GM19328 (cell line): ENCODE results near the gene OPCML.

Experiments
- ATAC-seq: cut with Tn5 transposase; IDR thresholded peaks from one replicate; pipeline ENCODE4 v1.9.1; 2021; ENCODE audit warnings: mild to moderate bottlenecking, moderate library complexity; ENCODE audit not compliant: unreplicated experiment

Gene OPCML

DNA sequence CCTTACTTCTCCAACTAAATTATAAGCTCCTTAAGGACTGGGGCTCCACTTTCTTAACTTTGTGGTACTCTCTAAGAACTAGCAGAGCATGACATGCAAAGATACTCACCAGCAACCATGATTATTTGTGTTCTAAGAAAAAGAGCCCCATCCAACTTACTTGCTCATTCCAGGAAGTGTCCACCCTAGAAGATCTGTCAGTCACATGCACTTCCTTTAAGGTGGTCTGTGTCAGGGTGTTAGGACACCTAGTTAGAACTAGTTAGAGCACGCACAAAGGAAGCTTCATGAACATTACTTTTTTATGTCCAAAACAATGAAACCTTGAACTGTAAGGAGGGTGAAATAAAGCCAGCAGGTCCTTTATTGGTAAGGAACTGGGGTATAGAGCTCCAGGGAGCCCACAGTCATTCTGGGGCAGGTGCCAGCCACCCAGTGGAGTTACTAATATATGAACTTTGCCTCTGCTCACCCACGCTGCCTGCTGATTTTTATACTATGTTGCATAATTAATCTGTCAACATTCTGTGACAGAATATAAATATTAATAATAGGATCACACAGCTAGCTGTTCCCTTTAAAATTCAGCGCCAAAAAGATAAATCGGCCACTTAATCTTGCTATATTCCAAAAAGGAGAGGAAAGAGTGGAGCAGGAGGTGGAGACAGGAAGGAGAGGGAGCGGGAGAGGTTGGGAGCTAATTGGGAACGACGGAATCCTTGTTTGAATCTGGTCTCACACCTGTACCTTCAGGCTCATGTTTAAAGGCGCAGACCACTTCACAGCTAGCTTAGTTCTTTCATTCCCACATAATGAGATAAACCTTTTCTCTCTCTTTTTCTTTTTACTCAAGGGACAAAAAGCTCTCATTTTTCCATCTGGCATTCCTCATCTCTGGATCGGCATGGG, 755.0 kb downstream of the OPCML start:
- no peak for ATAC-seq

DNA sequence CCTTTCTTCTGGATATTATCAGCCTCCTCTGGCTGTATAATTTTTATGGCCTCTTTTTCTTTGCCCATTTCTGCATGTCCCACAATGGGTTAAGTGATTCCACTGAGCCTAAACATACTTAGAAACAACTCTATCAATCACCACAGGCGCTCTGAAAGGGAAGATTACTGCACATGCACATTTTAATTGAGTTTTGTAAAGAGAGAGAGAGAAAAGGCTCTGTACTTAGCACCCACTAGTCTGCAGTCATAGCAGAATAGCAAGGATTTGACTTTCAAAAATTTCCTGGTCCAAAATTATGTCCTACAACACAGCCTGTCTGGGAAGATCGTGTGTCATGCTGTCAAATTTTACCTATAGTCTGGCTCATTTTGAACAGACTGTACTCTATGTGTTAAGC, 758.5 kb downstream of the OPCML start:
- ATAC-seq: no peak

DNA sequence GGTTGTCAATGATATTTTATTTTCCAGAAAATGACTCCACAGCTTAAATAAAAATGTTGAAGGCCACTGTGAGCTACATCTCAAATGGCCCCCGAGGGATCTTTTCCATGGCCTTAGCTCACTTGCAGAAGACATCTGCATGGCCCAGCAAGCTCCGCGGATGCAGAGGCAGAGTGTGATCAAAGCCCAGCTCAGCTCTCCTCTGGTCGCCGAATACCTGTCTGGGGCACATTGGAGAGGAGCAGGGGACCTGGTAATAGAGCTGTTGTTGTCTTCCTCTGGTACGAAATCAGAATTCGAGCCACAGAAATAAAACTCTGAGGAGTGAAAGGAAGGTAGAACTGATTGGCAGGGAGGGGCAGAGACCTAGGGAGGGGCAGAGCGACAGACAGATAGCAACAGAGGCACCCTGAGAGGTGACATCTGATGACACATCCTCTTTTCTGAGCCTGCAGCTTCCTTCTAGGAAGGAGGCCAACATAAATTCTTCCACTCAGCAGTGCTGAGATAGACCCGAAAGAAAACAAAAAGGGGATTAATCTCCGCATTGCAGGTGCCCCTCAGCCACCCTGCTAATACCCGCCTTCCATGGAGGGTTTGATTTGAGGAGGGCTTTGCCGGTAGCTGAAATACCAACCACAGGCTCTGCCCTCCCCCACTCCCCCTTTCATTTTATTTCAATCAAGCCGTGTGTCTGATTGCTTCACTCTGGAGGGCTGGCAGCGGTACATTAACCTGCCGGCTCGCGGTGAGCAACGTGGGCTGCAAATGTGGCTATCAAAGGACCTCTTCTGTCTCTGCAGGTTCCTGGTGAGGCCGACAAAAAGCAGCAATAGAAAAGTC, 759.4 kb downstream of the OPCML start:
- ATAC-seq: no peak

DNA sequence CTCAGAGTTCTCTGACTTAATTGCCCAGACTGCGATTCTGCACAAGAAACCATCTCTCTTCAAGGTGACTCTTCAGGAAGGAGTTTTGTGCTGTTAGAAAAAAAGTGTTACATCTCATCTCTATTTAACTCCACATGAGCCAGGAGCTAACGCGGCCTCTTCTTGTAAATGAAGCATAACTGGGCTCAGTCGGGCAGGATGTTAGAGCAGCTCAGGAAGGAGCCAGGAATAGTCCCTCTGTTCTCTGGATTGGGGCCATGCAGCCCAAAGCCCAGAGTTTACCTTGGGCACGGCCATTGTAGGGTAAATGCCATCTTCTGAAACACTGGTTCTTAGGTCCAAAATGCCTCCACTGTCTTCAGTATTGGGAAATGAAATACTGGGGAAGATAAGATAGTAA, 760.6 kb downstream of the OPCML start:
- ATAC-seq: no peak

DNA sequence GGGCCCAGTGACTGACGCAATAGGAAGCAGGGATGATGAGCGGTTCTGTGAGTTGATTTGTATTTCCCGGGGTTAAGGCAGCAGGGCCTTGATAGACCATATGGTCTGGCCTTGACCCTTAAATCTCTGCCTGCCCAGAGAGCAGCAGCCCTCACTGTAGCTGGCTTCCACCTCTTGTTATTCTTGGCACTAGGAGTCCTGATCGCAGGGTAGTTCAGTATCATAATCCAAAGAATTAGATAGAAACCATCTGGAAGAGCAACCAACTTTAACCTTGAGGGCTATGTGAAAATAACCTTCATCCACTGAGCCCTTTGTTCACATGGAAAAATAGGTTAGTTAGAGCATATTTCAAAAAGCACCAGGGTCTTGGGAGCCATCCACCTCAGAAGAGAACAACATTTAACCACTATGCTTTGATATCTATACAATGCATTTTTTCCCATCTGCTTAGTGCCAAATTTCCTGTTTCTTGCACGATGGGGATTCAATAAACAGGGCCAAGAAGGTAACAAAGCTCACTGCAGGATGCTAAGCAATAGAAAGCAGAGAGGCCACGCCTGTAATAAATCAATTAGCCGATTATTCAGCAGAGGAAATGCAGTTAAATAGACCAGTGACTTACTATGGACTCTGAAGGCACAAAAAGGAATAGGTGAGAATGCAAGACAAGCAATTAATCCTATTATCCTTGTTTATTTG, 761.3 kb downstream of the OPCML start:
- no peak for ATAC-seq

DNA sequence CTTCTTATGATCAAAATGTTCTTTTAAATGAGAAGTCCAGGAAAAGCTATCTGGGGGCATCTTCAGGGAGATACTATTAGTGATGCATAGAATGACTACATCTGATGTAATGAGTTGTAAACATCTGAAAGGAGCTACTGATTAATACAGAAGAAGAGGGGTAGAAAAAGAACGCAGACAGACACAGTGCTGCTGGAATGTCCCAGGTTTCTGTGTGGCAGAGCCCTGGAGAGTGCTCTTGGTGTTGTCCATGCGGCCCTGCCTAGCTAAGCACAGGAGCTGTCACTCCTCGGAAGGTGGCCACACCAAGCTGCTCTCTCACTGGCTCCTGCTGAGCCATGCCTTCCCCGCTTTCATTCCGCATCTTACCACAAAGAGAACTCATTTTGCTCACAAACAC, 768.8 kb downstream of the OPCML start:
- ATAC-seq: no peak

DNA sequence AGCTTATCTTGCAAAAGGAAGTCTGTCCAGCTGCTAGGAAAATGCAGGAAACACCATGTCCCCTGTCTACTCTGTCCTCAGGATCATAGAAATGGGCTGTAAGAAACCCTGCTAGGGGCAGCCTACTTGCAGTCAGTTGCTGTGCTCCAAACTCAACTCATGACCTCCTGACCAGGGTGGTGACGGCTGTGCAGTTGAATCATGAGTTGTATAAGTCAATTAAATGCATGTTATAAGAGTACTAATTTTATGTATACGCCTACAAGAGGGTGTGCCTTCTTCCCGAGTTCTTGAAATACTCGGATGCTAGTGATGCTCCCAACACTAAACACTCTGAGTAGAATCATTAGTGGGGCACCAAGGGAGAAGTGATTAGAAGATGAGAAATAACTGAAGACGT, 776.4 kb downstream of the OPCML start:
- no peak for ATAC-seq

DNA sequence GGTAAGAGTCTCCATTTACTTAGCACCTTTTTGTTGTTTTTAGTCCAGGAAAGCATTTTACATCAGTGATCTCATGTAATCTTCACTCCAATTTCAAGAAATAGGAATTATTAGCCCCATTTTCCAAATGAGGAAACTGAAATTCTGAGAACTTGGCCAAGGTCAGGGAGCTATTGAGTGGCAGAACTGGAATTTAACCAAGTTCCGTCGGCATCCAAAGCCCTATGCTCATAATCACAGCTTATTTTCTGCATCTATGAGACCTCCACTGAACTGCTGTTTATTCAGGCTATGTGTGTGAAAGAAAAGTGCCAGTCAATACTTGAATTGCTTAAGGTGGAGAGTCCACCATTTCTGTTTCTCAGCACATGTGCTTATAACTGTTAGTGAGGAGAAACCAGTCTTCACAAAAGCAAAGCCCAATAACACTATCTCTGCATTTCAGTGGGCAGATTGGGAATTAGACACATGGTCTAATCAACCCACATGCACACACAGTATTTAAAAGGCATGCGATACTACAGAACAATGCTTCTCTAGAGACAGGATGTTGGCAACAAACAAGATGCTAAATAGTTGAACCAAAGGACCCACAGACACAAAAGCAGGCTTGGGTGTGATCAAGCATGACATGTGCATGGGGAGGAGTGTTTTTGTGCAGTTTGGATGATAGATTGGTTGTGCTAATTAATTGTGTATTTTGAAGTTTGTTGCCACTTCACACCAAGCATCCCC, 780.6 kb downstream of the OPCML start:
- no peak for ATAC-seq

DNA sequence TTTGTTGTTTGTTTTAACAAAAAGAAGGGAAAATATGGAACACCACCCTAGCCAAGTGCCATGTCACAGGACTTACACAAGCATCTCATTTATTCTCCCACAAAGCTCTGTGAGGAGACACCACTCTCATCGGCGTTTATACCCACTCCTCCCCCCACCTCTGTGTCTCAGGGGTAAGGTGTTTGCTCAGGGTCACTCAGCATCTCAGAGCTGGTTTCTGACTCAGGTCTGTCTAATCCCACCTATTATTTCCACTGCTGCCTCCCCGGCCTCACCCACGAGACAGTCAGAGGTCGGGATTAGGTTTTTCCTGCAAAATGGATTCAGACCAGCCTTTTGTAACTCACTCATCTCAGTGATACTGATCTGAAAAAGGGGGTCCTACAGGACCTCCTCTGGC, 786.0 kb downstream of the OPCML start:
- no peak for ATAC-seq

DNA sequence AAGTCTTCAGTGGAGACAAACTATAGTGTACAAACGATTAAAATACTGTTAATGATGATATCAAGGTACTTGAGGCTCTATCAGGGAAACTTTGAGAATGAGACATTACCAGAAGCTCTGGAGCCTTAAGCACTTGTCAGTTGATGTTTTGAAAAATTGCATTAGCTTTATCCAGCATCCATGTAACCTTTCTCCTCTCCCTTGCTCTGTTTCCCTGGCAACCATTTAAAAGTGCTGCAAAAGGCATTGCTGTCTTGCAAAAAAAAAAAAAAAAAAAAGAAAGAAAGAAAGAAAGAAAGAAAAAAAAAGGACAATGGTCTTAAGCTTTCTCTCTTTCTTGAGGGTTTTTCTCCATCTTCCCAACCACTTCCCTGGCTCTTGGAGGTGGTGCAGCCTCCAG, 787.0 kb downstream of the OPCML start:
- ATAC-seq: no peak

DNA sequence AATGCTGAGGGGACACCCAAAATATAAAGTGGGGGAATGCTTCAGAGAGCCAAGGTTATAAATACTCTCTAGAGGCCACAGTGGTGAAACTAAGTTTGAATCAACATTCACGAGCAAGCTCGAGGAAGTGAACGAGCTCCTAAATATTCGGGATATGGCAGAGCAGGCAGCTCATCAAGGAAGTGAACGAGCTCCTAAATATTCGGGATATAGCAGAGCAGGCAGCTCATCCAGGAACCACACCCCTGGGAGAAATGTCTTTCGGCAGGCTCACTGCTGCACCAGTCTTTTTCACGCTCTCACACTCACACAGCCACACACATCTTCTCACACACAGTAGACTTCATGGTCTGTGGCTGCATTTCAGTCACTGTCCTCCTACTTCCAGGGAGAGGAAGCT, 787.5 kb downstream of the OPCML start:
- no peak for ATAC-seq

DNA sequence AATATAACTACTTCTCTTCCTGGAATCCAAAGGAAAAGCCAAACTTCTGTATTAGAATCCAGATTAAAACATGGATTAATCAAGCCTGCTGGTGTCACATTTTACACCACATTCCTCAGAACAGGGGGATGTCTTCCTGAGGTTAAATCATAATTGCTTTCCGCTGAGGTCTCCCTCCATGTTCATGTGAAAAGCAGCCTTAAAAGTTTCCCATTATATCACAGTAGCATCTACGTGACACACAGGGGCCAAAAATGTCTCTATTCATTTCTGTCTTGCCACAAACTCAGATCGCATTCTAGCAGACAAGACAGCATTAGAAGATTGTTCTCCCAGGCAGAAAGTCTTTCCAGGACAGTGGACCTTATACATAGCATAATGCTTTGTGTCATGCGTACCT, 788.7 kb downstream of the OPCML start:
- no peak for ATAC-seq

DNA sequence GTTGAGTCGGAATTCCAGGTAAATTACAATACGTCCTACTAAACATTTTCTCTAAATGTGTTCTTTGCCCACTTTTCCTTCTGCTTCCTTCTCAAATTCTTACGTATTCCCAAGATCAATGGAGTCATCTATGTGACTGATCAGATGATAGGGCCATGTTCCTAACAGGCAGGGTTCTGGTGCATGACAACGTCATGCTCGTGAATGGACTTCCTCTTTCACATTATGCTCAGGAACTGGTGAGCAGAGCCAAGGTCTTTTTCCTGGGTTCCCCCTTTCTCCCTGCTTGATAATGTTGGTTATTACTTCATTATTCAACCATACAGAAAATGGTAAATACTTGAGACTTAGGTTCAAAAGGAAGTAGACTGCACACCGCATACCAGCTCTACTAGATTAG, 789.4 kb downstream of the OPCML start:
- ATAC-seq: no peak

DNA sequence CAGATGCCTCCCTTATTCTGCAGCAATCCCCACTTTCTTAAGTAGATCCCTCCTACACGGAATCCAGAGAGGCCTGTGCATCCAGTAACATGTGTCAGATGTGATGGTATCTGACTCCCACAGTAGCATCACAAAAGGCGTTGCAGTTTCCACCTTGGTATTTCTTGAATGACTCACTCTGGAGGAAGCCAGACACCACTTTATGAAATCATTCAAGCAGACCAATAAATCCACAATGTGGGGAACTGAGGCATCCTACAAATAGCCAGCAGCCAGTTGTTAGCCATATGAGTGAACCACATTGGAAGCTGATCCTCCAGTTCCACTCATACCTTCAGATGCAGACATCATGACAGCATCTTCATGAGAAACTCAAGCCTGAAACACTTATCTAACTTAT, 798.1 kb downstream of the OPCML start:
- no peak for ATAC-seq

DNA sequence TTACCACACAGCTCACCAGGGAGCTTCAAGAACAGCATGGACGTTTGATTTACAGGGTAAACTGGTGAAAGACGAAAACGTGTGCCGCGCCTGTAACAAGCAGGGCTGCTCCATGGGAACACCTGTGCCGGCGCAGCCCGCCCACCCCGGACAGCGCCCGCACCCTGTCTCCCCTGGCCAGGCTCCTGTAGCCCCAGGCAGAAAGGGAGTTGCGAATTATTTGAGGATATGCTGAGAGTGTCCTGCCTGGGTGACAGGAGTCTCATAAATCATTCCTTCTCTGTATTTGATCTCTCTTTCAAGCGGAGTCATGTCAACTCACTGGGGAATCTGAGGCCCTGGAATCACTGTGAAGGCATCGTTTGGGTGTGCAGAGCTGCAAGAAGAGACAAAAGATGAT, 804.3 kb downstream of the OPCML start:
- ATAC-seq: no peak

DNA sequence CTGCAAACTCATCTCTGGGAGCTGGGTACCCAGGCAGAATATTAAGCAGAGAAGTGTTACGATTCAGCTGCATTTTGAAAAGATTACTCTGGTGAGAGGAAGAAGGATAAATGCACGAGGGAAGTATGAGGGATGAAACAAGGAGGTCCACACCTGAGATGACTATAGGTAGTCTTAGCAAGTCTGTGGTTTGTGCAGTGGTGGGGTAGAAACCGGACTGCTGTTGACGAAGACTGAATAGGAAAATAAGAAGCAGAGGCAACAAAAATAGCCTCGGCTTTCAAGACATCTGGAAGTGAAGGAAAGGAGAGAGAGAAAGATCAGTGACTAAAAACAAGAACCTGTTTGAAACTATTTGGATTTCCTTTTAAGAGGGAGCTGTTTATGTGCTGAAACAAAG, 810.8 kb downstream of the OPCML start:
- no peak for ATAC-seq

DNA sequence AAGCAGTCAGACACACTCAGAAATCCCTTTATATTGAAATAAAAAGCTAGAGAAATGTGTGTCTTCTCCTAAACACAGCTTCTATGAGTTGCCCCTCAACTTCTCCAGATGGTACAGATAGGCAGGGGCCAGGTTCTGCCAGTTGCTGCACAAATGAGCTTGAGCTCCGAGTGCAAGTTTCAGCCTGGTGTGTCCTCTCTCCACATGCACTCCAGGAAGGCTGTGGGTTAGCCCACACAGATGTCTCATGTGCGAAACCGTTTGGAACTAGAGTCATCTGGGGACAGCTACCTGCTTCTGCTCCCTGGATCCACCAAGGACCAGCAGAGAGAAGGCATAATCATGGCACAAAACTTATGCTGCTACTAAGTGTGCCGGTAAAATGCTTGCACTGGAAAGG, 812.6 kb downstream of the OPCML start:
- ATAC-seq: no peak

DNA sequence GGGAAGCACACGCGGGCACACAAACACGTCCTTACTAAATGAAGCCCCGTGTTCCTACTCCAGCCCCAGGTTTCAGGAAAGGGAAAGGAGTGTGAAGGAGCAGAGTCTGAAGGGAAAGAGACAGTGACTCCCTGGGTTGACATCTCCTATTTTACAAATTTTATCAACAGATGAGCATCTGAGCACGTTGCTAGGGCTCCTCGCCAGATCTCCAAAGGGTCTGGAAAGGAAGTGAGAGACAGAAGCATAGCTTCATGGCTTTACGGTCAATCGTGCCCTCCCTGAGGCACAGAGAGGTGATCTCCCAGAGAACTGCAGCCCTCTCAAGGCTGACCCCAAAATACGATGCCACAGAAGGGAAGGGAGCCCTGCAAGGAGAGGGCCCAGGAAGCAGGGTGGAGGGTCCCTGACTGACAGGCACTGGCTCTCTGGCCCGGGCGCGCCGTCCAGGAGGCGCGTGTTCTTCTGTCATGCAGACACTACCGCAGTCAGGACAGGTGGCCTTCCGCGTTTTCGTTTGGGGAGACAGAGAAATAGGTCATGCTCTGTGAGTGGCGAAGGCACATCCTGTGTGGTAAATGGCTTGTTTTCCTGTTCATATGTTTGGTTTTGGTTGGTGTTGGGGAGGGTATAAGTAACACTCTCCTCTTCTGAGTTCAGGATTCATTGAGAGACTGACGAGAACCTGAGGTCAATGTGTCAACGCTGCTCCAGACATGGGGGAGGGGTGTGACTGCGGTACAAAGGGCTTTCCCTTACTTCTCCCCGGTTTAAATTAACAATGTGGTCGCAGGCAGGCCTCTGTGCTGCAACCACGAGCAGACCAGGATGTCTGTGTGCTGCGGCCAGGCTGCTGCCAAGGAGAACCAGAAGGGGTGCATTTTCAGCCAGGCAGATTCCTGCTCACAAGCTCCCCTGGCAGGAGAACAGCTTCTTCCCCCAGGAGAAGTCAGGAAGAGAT, 813.3 kb downstream of the OPCML start:
- no peak for ATAC-seq

DNA sequence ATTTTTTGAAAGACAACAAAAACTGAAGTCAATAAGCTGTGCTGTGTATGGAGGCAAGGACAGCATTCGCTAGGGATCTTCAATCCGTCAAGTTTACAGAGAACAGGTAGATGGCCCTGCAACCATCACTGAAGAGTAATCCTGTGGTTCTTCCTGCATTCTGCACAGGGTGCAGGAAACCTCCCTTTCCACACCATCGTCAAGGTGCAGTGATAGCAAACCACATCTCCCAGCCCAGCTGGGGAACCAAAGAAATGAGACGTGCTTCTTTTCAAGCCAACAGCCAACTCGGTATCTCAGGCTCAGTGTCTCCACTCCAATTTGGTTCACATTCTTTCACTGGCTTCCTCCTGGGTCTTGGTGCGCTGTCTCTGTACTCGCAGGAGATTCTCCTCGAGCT, 814.5 kb downstream of the OPCML start:
- ATAC-seq: no peak

DNA sequence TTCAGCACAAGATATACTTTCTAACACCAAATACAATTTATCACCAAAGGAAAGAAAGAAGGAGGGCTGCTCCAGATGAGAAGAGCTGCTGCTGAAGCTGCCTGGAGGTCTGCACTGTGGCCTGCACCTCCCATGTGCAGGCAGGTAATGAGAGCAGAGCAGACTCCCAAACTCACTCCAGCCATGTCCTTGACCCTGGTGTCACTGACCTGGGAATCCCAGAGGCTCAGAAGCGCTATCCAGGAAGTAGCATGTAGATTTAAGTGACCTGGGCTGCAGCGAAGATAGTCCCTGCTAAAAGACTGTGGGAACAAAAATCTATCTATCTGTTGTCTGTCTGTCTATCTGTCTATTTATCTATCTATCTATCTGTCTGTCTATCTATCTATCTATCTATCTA, 816.3 kb downstream of the OPCML start:
- ATAC-seq: no peak
